Measurements from ENCODE around the gene GNPNAT1. TPM values are rescaled to one million over a fixed set of nuclear protein-coding genes. Genes with fewer than 3 reads are reported as not detected.

Gene GNPNAT1
- total and polyA plus RNA-seq, 9 of the 15 experiments (the other 6 are each of a cell fraction or from before 2014, with no cell fraction given), result 15.8 to 27.7 (median 25.3) TPM

GRCh38 chr14:52735921-52736489, 55.4 kb downstream of the GNPNAT1 start (continued):
- TF ChIP-seq MGA (IDR thresholded peaks at IDR 0.05) (no peak), CREB1 (IDR thresholded peaks at IDR 0.05) (no peak), CREB1 (CRISPR knock-in tag; IDR thresholded peaks at IDR 0.05) (no peak), ATF7 (IDR thresholded peaks at IDR 0.05) (no peak), HCFC1 (IDR thresholded peaks at IDR 0.05; ENCODE audit: low read depth, low read length) (no peak), HMG20B (CRISPR knock-in tag; IDR thresholded peaks at IDR 0.05) (no peak), MAX (CRISPR knock-in tag; IDR thresholded peaks at IDR 0.05) (no peak), ZNF12 (CRISPR knock-in tag; IDR thresholded peaks at IDR 0.05) (no peak), U2AF2 (optimal IDR thresholded peaks at IDR 0.05; ENCODE audit: low read depth, low read length) (no peak)
- TF ChIP-seq, protein P1, sequence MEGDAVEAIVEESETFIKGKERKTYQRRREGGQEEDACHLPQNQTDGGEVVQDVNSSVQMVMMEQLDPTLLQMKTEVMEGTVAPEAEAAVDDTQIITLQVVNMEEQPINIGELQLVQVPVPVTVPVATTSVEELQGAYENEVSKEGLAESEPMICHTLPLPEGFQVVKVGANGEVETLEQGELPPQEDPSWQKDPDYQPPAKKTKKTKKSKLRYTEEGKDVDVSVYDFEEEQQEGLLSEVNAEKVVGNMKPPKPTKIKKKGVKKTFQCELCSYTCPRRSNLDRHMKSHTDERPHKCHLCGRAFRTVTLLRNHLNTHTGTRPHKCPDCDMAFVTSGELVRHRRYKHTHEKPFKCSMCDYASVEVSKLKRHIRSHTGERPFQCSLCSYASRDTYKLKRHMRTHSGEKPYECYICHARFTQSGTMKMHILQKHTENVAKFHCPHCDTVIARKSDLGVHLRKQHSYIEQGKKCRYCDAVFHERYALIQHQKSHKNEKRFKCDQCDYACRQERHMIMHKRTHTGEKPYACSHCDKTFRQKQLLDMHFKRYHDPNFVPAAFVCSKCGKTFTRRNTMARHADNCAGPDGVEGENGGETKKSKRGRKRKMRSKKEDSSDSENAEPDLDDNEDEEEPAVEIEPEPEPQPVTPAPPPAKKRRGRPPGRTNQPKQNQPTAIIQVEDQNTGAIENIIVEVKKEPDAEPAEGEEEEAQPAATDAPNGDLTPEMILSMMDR (IDR thresholded peaks at IDR 0.05 in 2 of 3, conservative IDR thresholded peaks at IDR 0.05 in 1 of 3; ENCODE audit: insufficient read depth in 2 of 3, low read depth in 1 of 3, low read length in 3 of 3), result no peak
